NK-92 (cell line): Measurements from ENCODE around the gene FUT2.
"Not testable (repeated sequence)": the region's sequence is repeated elsewhere in the genome, so short reads cannot be mapped to it uniquely, and the experiment has no call there.

Experiments used
- DNase-seq: peaks from one replicate; lab custom pipeline; 2025; ENCODE audit not compliant: unreplicated experiment; lab: John Stamatoyannopoulos, UW

Gene FUT2

DNA sequence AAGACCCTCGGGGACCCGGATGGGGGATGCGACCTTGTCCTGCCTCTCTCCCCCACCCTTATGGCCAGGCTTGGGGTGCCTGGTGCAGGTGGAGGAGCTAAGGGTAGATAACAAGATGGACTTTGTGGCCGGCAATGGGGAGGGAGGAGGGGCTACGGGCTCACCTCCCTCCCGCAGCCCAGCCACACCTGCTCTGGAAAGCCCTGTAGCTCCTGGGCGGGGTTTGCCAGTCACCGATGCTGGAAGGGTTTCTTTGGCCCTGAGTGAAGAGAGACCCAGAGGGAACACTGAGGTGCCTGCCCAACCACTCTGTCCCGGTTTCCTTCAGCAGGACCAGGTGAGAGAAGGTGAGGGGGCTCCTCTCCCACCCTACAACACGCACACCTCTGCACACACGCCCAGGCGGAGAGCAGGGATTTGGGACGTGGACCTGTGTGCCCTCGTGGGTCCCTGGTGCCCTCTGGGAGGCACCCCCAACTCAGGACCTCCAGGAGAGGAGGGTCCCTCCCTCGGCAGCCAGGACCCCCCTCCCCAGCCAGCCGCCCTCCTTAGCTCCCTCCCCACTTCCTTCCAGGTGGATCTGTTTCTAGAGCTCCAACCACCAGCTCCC is at the start of gene FUT2:
Gene FUT2, plus strand, starts transcription at position 229 of the 610 bp plus-strand sequence. CDS start 6,986 bp downstream, outside the sequence.
- no peak for DNase-seq

GRCh38 chr19:48646001-48646721 is 49.6 kb upstream of the FUT2 start, which contains the start of gene CA11:
Gene CA11, minus strand, starts transcription at chr19:48646187. Its CDS starts 555 bp downstream, at chr19:48645632.
- DNase-seq = peak; percentile 67

GRCh38 chr19:48646722-48647216 is 49.0 kb upstream of the FUT2 start:
- no peak for DNase-seq

DNA sequence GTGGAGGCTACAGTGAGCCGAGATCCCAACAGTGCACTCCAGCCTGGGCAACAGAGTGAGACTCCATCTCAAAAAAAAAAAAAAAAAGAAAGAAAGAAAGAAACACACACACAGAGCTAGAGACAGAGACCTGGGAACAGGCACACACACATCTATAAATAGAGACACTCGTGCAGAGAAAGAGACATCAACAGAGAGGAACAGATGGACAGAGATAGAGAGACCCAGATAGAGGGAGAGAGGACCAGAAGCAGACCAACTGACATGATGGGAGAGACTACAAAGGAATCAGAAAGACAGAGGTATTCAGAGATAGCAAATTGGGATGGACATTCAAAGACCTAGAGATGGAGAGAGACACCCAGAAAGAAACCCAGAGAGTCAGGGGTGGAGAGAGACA is 47.6 kb upstream of the FUT2 start:
- DNase-seq = no peak

DNA sequence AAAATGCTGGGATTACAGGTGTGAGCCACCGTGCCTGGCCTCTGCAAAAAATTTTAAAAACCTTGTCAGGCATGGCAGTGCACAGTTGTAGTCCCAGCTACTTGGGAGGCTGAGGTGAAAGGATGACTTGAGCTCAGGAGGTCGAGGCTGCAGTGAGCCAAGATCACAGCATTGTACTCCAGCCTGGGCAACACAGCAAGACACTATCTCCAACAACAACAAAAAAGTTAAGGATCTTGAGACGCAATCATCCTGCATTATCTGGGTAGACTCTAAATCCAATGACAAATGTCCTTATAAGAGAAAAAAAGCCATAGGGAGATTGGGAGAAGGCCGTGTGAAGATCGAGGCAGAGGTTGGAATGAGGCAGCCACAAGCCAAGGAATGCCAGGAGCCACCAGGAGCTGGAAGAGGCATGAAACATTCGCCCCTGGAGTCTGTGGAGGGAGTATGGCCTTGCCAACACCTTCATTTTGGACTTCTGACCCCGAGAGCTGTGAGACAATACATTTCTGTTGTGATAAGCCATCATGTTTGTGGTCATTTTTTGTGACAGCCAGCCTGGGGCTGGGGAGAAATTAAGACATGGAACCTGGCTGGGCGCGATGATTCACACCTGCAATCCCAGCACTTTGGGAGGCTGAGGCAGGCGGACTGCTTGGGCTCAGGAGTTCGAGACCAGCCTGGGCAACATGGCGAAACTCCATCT is 44.6 kb upstream of the FUT2 start:
- DNase-seq = no peak

DNA sequence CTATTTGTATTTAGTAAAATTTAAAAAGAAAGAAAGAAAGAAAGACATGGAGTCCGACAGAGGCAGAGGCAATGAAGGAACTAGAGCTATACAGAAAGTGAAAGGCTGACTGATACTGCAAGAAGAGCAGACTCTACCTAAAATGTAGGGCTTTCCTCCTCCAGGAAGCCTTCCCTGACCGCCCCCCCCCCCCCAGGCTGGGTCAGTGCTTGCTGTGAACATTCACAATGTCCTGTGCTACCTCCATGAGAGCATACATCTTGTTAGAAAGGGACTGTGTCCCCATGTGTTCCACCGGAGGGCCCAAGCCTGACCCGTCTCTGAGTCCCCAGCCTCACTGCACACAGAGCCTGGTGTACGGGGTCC is 44.1 kb upstream of the FUT2 start:
- no peak for DNase-seq

GRCh38 chr19:48654299-48655059 is 41.3 kb upstream of the FUT2 start:
- DNase-seq = no peak

- no peak for DNase-seq
These were observed 38.8 kb upstream of the FUT2 start for GRCh38 chr19:48656840-48657474.

DNA sequence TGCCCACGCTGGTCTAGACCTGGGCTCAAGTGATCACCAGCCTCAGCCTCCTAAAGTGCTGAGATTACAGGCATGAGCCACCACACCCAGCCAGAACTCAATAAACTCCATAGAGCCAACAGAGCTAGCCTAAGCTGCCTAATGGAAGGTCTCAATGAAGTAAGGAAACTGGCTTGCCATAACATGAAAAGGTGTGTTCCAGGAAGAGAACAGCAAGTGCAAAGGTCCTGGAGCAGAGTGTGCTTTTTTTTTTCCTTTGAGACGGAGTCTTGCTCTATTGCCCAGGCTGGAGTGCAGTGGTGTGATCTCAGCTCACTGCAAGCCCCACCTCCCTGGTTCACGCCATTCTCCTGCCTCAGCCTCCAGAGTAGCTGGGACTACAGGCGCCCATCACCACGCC is 37.9 kb upstream of the FUT2 start:
- not testable (repeated sequence) for DNase-seq

DNA sequence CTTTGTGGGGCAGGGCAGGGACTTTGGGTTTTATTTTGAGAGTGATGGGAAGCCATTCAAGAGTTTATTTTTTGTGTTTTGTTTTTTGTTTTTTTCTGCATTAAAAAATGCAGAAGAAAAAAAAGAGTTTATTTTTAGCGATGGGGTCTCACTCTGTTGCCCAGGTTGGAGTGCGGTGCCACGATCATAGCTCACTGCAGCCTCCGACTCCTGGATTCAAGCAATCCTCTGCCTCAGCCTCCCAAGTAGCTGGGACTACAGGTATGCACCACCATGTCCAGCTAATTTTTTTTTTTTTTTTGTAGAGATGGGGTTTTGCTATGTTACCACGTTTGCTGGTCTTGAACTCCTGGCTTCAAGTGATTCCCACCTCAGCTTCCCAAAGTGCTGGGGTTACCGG is 37.3 kb upstream of the FUT2 start:
- no peak for DNase-seq

GRCh38 chr19:48659768-48660167 is 36.0 kb upstream of the FUT2 start:
- DNase-seq = no peak

- DNase-seq = no peak
These were observed 34.7 kb upstream of the FUT2 start for GRCh38 chr19:48660852-48661710.

- DNase-seq = no peak
These were observed 34.1 kb upstream of the FUT2 start for GRCh38 chr19:48661711-48662090.

DNA sequence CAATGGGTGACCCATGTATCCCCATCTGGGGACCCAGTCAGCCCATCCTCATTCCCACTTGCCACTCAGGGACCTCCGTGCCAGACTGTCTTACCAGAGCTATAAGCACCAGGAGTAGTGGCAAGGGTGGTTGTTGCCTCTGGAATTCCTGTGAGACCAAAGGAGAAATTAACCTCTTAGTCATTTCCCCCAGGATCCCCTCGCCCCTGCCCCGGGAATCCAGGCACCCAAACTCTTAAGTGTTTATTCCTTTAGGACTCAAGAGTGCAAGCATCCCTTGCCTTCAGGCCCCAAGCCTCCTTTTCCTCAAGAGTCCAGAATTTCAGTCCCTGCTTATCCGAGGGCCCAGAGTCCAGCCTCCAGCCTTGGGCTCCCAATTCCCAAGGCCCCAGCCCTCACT is 32.1 kb upstream of the FUT2 start:
- no peak for DNase-seq

- DNase-seq = no peak
These were observed 31.3 kb upstream of the FUT2 start for GRCh38 chr19:48664476-48664875.

GRCh38 chr19:48665786-48666185 is 30.0 kb upstream of the FUT2 start:
- DNase-seq = no peak

GRCh38 chr19:48668332-48668731 is 27.4 kb upstream of the FUT2 start:
- DNase-seq = no peak

GRCh38 chr19:48668761-48669160 is 27.0 kb upstream of the FUT2 start:
- no peak for DNase-seq

- no peak for DNase-seq
These were observed 25.7 kb upstream of the FUT2 start for GRCh38 chr19:48669903-48670668.
